DMS153 treated with DMSO at 0.1 percent for 48 hours (cell line): Measurements from ENCODE around the gene CIB2.
"Not testable (repeated sequence)": the region's sequence is repeated elsewhere in the genome, so short reads cannot be mapped to it uniquely, and the experiment has no call there.

ENCODE experiments used
- DNase-seq: peaks from one replicate; lab custom pipeline; 2025; ENCODE audit not compliant: unreplicated experiment; lab: John Stamatoyannopoulos, UW

CIB2 gene

GRCh38 chr15:78131295-78132061, at the start of gene CIB2:
TSS of gene CIB2 (minus strand) at chr15:78131445. CDS start at chr15:78131215, 230 bp downstream.
- peak; percentile 1 for DNase-seq

DNA sequence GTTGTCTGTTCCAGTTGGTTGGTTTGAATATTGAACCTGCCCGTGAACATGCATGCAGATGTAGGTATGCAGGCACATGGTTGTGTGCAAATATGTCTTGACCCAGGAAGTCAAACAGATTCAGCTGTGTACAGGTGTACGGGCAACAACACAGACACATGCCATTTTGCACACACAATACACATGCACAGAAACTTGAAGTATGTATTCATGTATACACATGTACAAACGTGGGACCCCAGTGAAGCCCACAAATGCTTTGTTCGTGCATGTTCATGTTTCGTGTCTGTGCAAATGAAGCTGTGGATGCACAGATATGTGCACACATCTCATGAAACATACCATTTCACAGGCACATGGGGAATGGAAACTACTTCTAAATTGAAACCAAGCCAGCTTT, 48.7 kb upstream of the CIB2 start:
- DNase-seq: no peak

DNA sequence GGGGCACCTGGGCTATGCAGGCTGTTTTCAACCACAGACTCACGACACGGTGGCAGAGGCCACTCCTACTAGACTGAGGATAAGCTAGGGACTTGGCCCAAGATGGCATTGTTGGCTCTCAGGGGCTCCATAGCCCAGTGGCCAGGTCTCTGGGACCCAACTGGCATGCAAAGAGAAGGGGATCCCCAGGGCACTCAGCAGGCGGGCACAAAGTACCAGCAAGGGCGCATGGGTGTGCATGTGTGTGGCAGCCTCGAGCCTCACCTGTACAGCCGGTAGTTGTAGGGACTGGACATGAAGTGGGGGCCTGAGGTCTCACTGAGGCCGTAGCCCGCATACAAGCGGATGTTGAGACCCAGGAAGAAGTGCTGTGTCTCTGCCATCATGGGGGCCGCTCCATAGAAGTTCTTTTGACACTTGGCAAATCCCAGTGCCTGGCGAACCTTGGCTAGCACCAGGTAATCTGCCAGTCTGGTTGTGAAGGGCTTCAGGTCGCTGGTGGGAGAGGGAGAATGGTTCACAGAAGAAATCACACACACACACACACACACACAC, 48.1 kb upstream of the CIB2 start:
- DNase-seq: no peak

- no peak for DNase-seq
These were observed 46.8 kb upstream of the CIB2 start for GRCh38 chr15:78178064-78178463.

GRCh38 chr15:78177447-78177873, 46.2 kb upstream of the CIB2 start:
- DNase-seq: no peak

GRCh38 chr15:78175330-78175729, 44.1 kb upstream of the CIB2 start:
- no peak for DNase-seq

DNA sequence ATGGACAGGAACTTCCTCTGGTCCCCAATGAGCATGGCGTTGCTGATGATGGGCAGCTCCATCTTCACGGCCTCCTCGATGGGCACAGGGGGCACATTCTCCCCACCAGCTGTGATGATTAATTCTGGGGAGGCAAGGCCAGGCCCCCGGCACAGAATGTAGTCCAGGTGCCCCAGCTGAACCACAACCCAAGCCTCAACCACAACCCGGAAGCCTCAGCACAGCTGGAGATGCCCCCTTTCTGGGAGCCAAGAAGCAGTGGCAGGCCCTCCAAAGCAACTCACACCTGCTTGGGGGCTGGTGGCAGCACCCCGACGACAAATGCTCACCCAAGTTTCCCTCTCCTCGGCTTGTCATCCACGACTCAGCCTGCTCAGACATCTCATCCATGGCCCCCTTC, 43.2 kb upstream of the CIB2 start:
- DNase-seq: no peak

GRCh38 chr15:78171864-78172472, 40.7 kb upstream of the CIB2 start:
- DNase-seq: no peak

DNA sequence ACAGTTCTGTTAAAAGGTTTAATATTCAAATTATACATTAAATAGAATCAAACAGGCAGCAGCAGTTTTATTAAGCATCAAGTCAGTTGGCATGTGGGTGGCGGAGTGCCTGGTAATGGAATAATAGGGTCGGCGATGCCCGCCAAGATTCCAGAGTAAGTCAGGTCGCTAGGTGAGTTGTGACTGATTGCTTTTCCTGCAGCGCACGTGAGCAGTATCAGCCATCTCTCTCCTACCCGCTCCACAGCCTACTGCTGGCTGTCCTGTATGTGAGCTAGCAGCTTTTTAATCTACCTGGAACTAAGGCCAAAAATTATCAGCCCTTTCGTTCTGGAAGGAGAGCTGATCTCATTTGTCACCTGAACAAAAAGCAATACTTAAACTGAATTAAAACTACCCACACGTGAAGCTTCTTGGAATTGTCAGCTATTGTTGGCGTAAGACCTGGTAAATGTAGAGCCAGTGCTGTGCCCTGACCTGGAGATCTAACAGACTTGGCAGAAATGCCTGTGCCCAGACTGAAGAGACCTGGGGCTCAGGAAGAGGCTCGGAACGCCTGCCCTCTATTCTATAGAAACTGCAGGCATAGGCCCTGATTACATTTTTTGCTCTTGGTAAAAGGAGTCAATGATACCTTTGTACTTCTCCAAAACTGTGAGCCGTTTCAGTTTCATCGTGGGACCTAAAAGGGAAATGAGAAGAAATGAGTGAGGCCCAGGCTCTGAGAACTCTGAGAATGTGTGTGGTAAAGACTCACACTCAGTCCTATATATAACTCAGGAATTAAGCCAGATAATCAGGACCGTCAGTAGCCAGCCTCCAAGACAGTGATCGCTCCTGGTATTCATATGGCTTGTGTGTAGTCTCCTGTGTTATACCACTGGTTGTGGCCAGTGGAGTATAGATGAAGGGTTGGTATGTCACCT, 39.9 kb upstream of the CIB2 start:
- no peak for DNase-seq

DNA sequence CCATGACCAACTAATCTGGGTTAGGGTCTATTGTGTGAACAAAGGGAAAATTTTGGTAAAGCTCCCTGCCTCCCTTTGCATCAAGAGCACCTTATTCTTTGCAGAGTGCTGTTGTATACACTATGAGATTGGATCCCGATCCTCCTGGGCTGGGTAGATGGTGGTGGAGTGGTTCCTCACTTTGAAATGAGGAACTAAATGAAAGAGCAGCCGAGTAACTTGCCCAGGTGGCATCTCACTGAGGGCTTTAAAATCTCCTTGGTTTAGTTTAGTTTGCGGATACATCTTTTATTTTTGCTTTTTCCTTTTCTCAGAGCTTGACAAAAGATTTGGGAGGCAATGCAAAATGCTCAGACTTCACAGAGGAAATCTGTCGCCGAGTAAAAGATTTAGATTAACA, 37.4 kb upstream of the CIB2 start:
- DNase-seq: no peak

- no peak for DNase-seq
These were observed 36.1 kb upstream of the CIB2 start for GRCh38 chr15:78167227-78167888.

DNA sequence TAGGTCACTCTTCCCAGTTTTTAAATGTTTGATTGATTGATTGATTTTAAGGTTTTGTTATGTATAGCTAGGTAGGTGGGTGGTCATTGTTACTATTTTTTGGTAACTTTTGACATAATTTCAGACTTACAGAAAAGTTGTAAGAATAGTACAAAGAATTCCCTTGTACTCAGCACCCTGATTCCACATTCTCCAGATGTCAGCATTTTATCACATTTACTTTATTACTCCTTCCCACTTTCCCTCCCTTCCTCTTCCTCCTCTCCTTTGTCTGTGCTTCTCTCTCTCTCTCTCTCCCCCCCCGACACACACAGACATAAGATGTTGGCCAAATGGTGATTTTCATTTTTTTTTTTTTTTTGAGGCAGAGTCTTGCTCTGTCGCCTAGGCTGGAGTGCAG, 32.8 kb upstream of the CIB2 start:
- DNase-seq: no peak

DNA sequence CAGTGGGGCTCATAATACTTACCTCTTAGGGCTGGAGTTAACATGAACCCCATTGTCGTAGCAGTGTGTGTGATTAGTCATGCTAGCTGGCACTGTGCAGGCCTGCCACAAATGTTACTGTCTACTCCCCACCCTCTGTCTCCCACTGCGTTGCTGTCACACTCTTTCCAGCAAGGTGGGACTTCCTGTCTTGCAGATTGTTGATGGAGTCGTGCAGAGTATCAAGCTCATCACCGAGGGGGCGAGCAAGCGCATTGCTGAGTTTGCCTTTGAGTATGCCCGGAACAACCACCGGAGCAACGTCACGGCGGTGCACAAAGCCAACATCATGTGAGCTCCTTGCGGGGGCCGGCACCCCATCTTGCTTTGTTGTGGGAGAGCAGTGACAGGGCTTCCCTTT, 30.8 kb upstream of the CIB2 start:
- DNase-seq: no peak

GRCh38 chr15:78159395-78159794, 28.1 kb upstream of the CIB2 start:
- no peak for DNase-seq

- no peak for DNase-seq
These were observed 26.0 kb upstream of the CIB2 start for GRCh38 chr15:78157203-78157602.

- no peak for DNase-seq
These were observed 25.4 kb upstream of the CIB2 start for GRCh38 chr15:78156653-78157052.

- DNase-seq: no peak
These were observed 24.2 kb upstream of the CIB2 start for GRCh38 chr15:78155355-78155939.

DNA sequence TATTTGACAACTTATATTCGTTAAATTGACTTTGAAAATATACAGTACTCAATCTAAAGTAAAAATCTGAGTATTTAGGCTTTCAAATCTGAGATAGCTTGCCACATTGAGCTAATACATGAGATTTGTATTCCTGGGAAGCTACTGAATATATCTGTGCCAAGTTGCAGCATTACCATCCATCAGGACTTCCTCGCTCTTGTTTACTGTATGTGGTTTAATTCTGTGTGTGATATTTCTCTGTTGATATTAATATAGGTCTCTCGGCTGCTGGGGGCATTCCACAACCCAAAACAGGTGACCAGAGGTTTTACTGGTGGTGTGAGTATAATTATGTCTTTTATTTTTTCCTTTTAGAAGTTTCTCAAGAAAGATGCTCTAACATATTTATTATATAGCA, 23.7 kb upstream of the CIB2 start:
- DNase-seq: no peak

GRCh38 chr15:78151075-78151474, 19.8 kb upstream of the CIB2 start:
- DNase-seq: not testable (repeated sequence)
